Measurements from ENCODE around the gene ITGBL1.

DNA sequence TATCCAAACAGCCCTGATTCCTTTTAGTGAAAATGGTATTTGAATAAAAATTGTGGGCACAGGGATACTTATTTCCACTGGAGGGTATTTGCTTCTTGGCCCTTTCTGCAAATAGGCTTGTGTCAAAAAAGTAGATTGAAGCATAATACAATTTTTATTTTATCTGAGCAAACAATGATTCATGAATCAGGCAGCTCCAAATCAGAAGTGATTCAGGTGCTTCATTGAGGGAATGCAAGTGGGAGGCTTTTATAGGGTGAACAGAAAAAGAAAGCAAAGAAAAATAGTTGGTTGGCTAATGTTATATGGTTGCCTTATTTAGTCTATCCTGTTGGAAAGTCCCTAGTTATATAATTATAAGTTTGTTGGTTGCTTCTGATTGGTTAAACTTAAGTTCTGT, 117.9 kb downstream of the ITGBL1 start:
- TF ChIP-seq EP300 (IDR thresholded peaks at IDR 0.05): no peak
- TF ChIP-seq, protein P1, sequence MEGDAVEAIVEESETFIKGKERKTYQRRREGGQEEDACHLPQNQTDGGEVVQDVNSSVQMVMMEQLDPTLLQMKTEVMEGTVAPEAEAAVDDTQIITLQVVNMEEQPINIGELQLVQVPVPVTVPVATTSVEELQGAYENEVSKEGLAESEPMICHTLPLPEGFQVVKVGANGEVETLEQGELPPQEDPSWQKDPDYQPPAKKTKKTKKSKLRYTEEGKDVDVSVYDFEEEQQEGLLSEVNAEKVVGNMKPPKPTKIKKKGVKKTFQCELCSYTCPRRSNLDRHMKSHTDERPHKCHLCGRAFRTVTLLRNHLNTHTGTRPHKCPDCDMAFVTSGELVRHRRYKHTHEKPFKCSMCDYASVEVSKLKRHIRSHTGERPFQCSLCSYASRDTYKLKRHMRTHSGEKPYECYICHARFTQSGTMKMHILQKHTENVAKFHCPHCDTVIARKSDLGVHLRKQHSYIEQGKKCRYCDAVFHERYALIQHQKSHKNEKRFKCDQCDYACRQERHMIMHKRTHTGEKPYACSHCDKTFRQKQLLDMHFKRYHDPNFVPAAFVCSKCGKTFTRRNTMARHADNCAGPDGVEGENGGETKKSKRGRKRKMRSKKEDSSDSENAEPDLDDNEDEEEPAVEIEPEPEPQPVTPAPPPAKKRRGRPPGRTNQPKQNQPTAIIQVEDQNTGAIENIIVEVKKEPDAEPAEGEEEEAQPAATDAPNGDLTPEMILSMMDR (IDR thresholded peaks at IDR 0.05): no peak

Measured in ovary (tissue), 3 donors.